Right lobe of liver (tissue), 4 donors: ENCODE measurements around the gene ALS2CL.
A peak's percentile ranks its signal among the peaks of the same experiment; 100 is the strongest.

Experiments
- POLR2A ChIP-seq: fragments of 450-650 bp; IDR thresholded peaks from one replicate; pipeline ENCODE4 v1.6.1; 2017; ENCODE audit warnings: antibody characterized with exemption, mild to moderate bottlenecking
- TF ChIP-seq, protein P1 (sequence below), 4 donors: fragments of 200-600 bp in 3 of 4; fragments of 450-650 bp in 1 of 4; IDR thresholded peaks; one replicate each; pipeline versions ENCODE4 v1.5.1 to v1.8.0; 2016 to 2022; ENCODE audit warnings: antibody characterized with exemption in 4 of 4, mild to moderate bottlenecking in 2 of 4
- donor health status: DM: no; HTN: no; CAD: no.
- donor health status: DM: no; HTN: no; CAD: no.
- donor health status: DM: no; HTN: yes; CAD: no.

DNA sequence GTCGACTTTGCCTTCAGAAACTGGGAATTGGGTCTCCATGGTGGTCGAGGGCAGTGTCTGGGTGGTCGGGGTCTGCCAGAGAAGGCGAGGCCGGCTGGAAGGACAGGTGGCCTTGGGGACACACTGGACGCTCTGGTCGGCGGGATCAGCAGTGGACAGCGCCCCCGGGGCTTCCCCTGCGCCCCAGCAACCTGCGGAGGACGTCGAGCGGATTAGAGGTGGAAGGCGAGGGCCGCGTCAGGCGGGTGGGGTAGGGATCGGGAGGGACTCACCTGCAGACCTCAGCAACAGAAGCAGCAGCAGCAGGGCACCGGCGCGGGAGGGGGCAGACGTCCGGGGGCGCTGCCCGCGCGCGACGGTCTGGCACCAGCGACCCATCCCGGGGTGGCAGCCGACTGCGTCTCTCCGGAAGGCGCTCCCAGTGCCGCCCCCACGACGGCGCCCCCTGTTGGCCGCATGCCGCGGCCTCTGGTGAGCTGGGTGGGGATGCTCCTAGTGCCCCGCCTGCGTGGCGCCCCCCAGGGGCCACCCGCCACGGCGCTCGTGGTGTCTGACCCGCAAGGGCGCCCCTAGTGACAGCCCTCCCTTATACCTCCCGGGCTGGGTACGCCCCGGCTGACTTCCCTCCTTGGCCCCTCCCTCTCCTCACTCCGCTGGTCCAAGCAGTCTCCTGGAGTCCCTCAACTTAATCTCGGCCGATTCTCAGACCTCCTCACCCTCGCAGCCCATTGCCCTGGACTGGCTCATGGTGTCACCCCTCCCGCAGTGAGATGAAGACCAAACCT is 24.2 kb upstream of the ALS2CL start, which contains the start of gene PRSS50:
- TF ChIP-seq POLR2A: no peak
- TF ChIP-seq, protein P1, sequence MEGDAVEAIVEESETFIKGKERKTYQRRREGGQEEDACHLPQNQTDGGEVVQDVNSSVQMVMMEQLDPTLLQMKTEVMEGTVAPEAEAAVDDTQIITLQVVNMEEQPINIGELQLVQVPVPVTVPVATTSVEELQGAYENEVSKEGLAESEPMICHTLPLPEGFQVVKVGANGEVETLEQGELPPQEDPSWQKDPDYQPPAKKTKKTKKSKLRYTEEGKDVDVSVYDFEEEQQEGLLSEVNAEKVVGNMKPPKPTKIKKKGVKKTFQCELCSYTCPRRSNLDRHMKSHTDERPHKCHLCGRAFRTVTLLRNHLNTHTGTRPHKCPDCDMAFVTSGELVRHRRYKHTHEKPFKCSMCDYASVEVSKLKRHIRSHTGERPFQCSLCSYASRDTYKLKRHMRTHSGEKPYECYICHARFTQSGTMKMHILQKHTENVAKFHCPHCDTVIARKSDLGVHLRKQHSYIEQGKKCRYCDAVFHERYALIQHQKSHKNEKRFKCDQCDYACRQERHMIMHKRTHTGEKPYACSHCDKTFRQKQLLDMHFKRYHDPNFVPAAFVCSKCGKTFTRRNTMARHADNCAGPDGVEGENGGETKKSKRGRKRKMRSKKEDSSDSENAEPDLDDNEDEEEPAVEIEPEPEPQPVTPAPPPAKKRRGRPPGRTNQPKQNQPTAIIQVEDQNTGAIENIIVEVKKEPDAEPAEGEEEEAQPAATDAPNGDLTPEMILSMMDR (IDR thresholded peaks at IDR 0.05): peak in 2 of 4 donors; percentile 8 to 17
